Bone marrow (tissue), 2 donors: ENCODE results near the gene NMRAL1.

Source experiments
- DNase-seq, 2 donors: peaks; one replicate each; lab custom pipeline; 2025; lab: John Stamatoyannopoulos, UW

Gene NMRAL1

GRCh38 chr16:4474192-4474961 is at the start of gene NMRAL1:
Gene NMRAL1 (minus strand): TSS chr16:4474625. CDS start chr16:4474132, 493 bp downstream.
- DNase-seq, result peak; percentile 36 to 78

GRCh38 chr16:4523686-4524085 is 49.3 kb upstream of the NMRAL1 start:
- no peak for DNase-seq

- DNase-seq, result no peak
Observed at GRCh38 chr16:4522051-4522581, 47.7 kb upstream of the NMRAL1 start.

- no peak for DNase-seq
Observed at GRCh38 chr16:4520913-4521312, 46.5 kb upstream of the NMRAL1 start.

- no peak for DNase-seq
Observed at GRCh38 chr16:4519274-4520058, 45.0 kb upstream of the NMRAL1 start.

GRCh38 chr16:4517812-4518680 is 43.6 kb upstream of the NMRAL1 start:
- no peak for DNase-seq

GRCh38 chr16:4515611-4516233 is 41.3 kb upstream of the NMRAL1 start:
- peak in 1 of 2 donors; percentile 84 for DNase-seq

- no peak for DNase-seq
Observed at GRCh38 chr16:4514606-4515005, 40.2 kb upstream of the NMRAL1 start.

GRCh38 chr16:4513881-4514280 is 39.5 kb upstream of the NMRAL1 start:
- no peak for DNase-seq

GRCh38 chr16:4513086-4513860 is 38.8 kb upstream of the NMRAL1 start:
- no peak for DNase-seq

- DNase-seq, result no peak
Observed at GRCh38 chr16:4512473-4512872, 38.0 kb upstream of the NMRAL1 start.

GRCh38 chr16:4511441-4512082 is 37.1 kb upstream of the NMRAL1 start:
- DNase-seq, result no peak

- DNase-seq, result no peak
Observed at GRCh38 chr16:4510747-4511426, 36.5 kb upstream of the NMRAL1 start.

- DNase-seq, result no peak
Observed at GRCh38 chr16:4510131-4510530, 35.7 kb upstream of the NMRAL1 start.

GRCh38 chr16:4509420-4509819 is 35.0 kb upstream of the NMRAL1 start:
- DNase-seq, result no peak

- no peak for DNase-seq
Observed at GRCh38 chr16:4508806-4509205, 34.4 kb upstream of the NMRAL1 start.

GRCh38 chr16:4507588-4508345 is 33.3 kb upstream of the NMRAL1 start:
- DNase-seq, result no peak

GRCh38 chr16:4506450-4506849 is 32.0 kb upstream of the NMRAL1 start:
- DNase-seq, result peak in 1 of 2 donors; percentile 50
